Measurements from ENCODE around the gene MPPED2.

MPPED2 gene

GRCh38 chr11:30495437-30495836 is 90.7 kb downstream of the MPPED2 start:
- H3K4me3 ChIP-seq (replicated peaks; ENCODE audit: low read depth, low read length), result no peak overlapping the region
- TF ChIP-seq CTCF (IDR thresholded peaks at IDR 0.05; ENCODE audit: low read length, missing control alignments), result no peak
- no peak for DNase-seq (ENCODE audit: low read depth)

GRCh38 chr11:30489511-30489910 is 96.6 kb downstream of the MPPED2 start:
- DNase-seq (ENCODE audit: low read depth), result no peak
- TF ChIP-seq CTCF (IDR thresholded peaks at IDR 0.05; ENCODE audit: low read length, missing control alignments), result no peak
- H3K4me3 ChIP-seq (replicated peaks; ENCODE audit: low read depth, low read length), result no peak overlapping the region

- no peak overlapping the region for H3K4me3 ChIP-seq (replicated peaks; ENCODE audit: low read depth, low read length)
- no peak for DNase-seq (ENCODE audit: low read depth)
- TF ChIP-seq CTCF (IDR thresholded peaks at IDR 0.05; ENCODE audit: low read length, missing control alignments), result no peak
Measured at GRCh38 chr11:30489076-30489475, 97.1 kb downstream of the MPPED2 start.

- H3K4me3 ChIP-seq (replicated peaks; ENCODE audit: low read depth, low read length), result no peak overlapping the region
- no peak for TF ChIP-seq CTCF (IDR thresholded peaks at IDR 0.05; ENCODE audit: low read length, missing control alignments)
- peak; percentile 37 for DNase-seq (ENCODE audit: low read depth)
Measured at GRCh38 chr11:30488304-30488998, 97.7 kb downstream of the MPPED2 start.

GRCh38 chr11:30487200-30487898 is 98.8 kb downstream of the MPPED2 start:
- H3K4me3 ChIP-seq (replicated peaks; ENCODE audit: low read depth, low read length), result no peak overlapping the region
- no peak for DNase-seq (ENCODE audit: low read depth)
- no peak for TF ChIP-seq CTCF (IDR thresholded peaks at IDR 0.05; ENCODE audit: low read length, missing control alignments)

GRCh38 chr11:30485756-30486155 is 100.4 kb downstream of the MPPED2 start:
- DNase-seq (ENCODE audit: low read depth), result no peak
- H3K4me3 ChIP-seq (replicated peaks; ENCODE audit: low read depth, low read length), result no peak overlapping the region
- no peak for TF ChIP-seq CTCF (IDR thresholded peaks at IDR 0.05; ENCODE audit: low read length, missing control alignments)

All from fibroblast of pulmonary artery (primary cell).